Neuronal stem cell (in vitro differentiated cells): ENCODE data around the gene PHKA2.

Source experiments
- DNase-seq: peaks from one replicate; pipeline ENCODE4 v3.0.0-alpha.2; 2013; ENCODE audit warnings: low spot score
- H2AFZ ChIP-seq: one replicate; pipeline ENCODE4 v1.6.1; 2013; ENCODE audit warnings: mild to moderate bottlenecking, low read length, inconsistent platforms
- H2AK5ac ChIP-seq: 2 replicates; pipeline ENCODE4 v1.6.1; 2013; ENCODE audit warnings: low read depth, mild to moderate bottlenecking, inconsistent platforms, low read length, moderate library complexity, mixed read lengths
- H2BK120ac ChIP-seq: 2 replicates; pipeline ENCODE4 v1.6.1; 2013; ENCODE audit warnings: low read depth, mild to moderate bottlenecking, inconsistent platforms, low read length, moderate library complexity, mixed read lengths
- H2BK12ac ChIP-seq: one replicate; pipeline ENCODE4 v1.6.1; 2013; ENCODE audit warnings: low read length, inconsistent platforms
- H2BK15ac ChIP-seq: 2 replicates; pipeline ENCODE4 v1.6.1; 2013; ENCODE audit warnings: mild to moderate bottlenecking, low read length, inconsistent platforms, mixed read lengths
- H2BK5ac ChIP-seq: one replicate; pipeline ENCODE4 v1.6.1; 2013; ENCODE audit warnings: inconsistent platforms, mild to moderate bottlenecking, low read length, moderate library complexity
- H3K14ac ChIP-seq: one replicate; pipeline ENCODE4 v1.6.1; 2013; ENCODE audit warnings: low read length, inconsistent platforms
- H3K18ac ChIP-seq: 2 replicates; pipeline ENCODE4 v1.6.1; 2013; ENCODE audit warnings: low read length, inconsistent platforms
- H3K23ac ChIP-seq: 2 replicates; pipeline ENCODE4 v1.6.1; 2013; ENCODE audit warnings: low read depth, mild to moderate bottlenecking, mixed read lengths, low read length, inconsistent platforms; ENCODE audit not compliant: poor library complexity
- H3K27ac ChIP-seq: replicated peaks from 3 replicates; pipeline ENCODE4 v1.5.1; 2013; ENCODE audit warnings: low read length, inconsistent platforms
- H3K27me3 ChIP-seq, 3 experiments: 2 replicates each; pipeline ENCODE4 v1.6.1; 2013; ENCODE audit warnings: low read length in 3 of 3, mild to moderate bottlenecking in 2 of 3, inconsistent platforms in 1 of 3, low read depth in 1 of 3, mixed read lengths in 1 of 3, moderate library complexity in 1 of 3; ENCODE audit not compliant: control insufficient read depth in 3 of 3, insufficient read depth in 3 of 3
- H3K36me3 ChIP-seq, 2 donors: replicated peaks in 1 of 2; 2 replicates each; pipeline ENCODE4 v1.6.1; 2013; ENCODE audit warnings: low read length in 2 of 2; ENCODE audit not compliant: control insufficient read depth in 2 of 2, insufficient read depth in 2 of 2
- H3K4ac ChIP-seq: 2 replicates; pipeline ENCODE4 v1.6.1; 2013; ENCODE audit warnings: inconsistent platforms, mild to moderate bottlenecking, low read length, moderate library complexity
- H3K4me1 ChIP-seq, 2 donors: 1 replicate in 1 of 2; 2 replicates in 1 of 2; pipeline ENCODE4 v1.6.1; 2013; ENCODE audit warnings: low read length in 2 of 2, low read depth in 1 of 2; ENCODE audit not compliant: control insufficient read depth in 2 of 2, insufficient read depth in 1 of 2
- H3K4me2 ChIP-seq: one replicate; pipeline ENCODE4 v1.6.1; 2013; ENCODE audit warnings: mild to moderate bottlenecking, low read length, inconsistent platforms; ENCODE audit not compliant: insufficient read depth, poor library complexity, severe bottlenecking
- H3K4me3 ChIP-seq, 2 donors: 2 replicates each; pipeline ENCODE4 v1.5.1; 2013; ENCODE audit warnings: low read length in 2 of 2, mild to moderate bottlenecking in 2 of 2, inconsistent platforms in 1 of 2, moderate library complexity in 1 of 2
- H3K79me1 ChIP-seq: one replicate; pipeline ENCODE4 v1.6.1; 2013; ENCODE audit warnings: low read depth, mild to moderate bottlenecking, inconsistent platforms, low read length, moderate library complexity
- H3K9ac ChIP-seq: one replicate; pipeline ENCODE4 v1.6.1; 2013; ENCODE audit warnings: mild to moderate bottlenecking, low read depth, low read length, inconsistent platforms; ENCODE audit not compliant: poor library complexity
- H3K9me3 ChIP-seq, 2 donors: replicated peaks in 1 of 2; 2 replicates each; pipeline versions ENCODE3 to v1.6.1; 2013; ENCODE audit warnings: low read length in 2 of 2, mild to moderate bottlenecking in 2 of 2, inconsistent platforms in 1 of 2, low read depth in 1 of 2, mixed read lengths in 1 of 2, moderate library complexity in 1 of 2; ENCODE audit not compliant: control insufficient read depth in 2 of 2, insufficient read depth in 1 of 2
- H4K8ac ChIP-seq: one replicate; pipeline ENCODE4 v1.6.1; 2013; ENCODE audit warnings: low read depth, mild to moderate bottlenecking, inconsistent platforms, low read length, moderate library complexity
- H4K91ac ChIP-seq: one replicate; pipeline ENCODE4 v1.6.1; 2013; ENCODE audit warnings: low read length, low read depth, mild to moderate bottlenecking, inconsistent platforms; ENCODE audit not compliant: poor library complexity
- WGBS, 2 donors: extraction: QIAGEN DNeasy Blood & Tissue Kit; methylation state at CpG; one replicate each; pipeline ENCODE4 v1.1.7; 2013; ENCODE audit warnings: missing lambda C conversion rate in 2 of 2, mixed read lengths in 1 of 2; ENCODE audit not compliant: insufficient read length in 2 of 2, insufficient replicate concordance in 1 of 2; ENCODE audit errors: extremely low coverage in 2 of 2; 5-methylcytosine and 5-hydroxymethylcytosine counted together

PHKA2 gene

GRCh38 chrX:18871970-18872369, 111.9 kb downstream of the PHKA2 start:
- no peaks in the 10 kb centered on the region for H3K27me3 ChIP-seq
- no peak overlapping the region for H2BK12ac ChIP-seq
- H3K4ac ChIP-seq: no peak overlapping the region
- H3K79me1 ChIP-seq: no peaks in the 10 kb centered on the region
- no peak overlapping the region for H3K4me2 ChIP-seq
- H4K8ac ChIP-seq: no peak overlapping the region
- H2BK120ac ChIP-seq: no peak overlapping the region
- WGBS, 2 donors: no CpG with 5 or more reads among the region's 12 CpGs
- no peaks in the 10 kb centered on the region for H3K4me1 ChIP-seq
- H3K4me3 ChIP-seq: no peak overlapping the region
- H3K9me3 ChIP-seq: no peaks in the 10 kb centered on the region
- no peak overlapping the region for H3K18ac ChIP-seq
- H3K23ac ChIP-seq: no peak overlapping the region
- H3K36me3 ChIP-seq: no peaks in the 10 kb centered on the region
- H4K91ac ChIP-seq: no peak overlapping the region
- H3K27ac ChIP-seq: no peak overlapping the region
- H2AFZ ChIP-seq: no peak overlapping the region
- H3K9ac ChIP-seq: no peak overlapping the region
- H2BK15ac ChIP-seq: no peak overlapping the region
- H3K14ac ChIP-seq: no peak overlapping the region
- H2AK5ac ChIP-seq: no peak overlapping the region
- no peak for DNase-seq
- H2BK5ac ChIP-seq: no peak overlapping the region

DNA sequence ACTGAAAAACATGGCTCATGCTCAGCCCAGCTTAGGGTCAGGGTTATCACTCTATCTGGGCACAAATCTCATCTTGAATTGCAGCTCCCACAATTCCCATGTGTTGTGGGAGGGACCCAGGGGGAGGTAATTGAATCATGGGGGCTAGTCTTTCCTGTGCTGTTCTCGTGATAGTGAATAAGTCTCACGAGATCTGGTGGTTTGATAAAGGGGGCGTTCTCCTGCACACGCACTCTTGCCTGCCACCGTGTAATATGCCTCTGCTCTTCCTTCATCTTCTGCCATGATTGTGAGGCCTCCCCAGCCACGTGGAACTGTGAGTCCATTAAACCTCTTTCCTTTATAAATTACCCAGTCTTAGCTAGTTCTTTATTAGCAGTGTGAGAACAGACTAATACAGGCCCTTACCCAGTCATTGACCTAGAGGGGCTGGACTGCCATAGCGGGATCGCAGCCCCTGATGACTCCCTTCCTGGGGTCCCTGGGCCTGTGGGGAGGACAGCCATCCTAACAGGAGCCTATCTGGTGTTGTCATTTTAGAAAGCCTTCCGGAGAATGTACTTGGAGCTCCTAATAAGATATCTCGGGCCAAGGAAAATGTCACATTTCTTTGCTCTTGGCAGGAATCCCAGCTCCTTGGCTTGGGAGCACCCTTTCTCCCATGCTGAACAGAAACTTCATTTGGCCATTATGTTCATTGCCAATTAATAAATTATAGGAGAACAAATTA, 112.6 kb downstream of the PHKA2 start:
- WGBS, 2 donors: no CpG with 5 or more reads among the region's 10 CpGs
- no peaks in the 10 kb centered on the region for H3K36me3 ChIP-seq
- H2BK15ac ChIP-seq: no peak overlapping the region

DNA sequence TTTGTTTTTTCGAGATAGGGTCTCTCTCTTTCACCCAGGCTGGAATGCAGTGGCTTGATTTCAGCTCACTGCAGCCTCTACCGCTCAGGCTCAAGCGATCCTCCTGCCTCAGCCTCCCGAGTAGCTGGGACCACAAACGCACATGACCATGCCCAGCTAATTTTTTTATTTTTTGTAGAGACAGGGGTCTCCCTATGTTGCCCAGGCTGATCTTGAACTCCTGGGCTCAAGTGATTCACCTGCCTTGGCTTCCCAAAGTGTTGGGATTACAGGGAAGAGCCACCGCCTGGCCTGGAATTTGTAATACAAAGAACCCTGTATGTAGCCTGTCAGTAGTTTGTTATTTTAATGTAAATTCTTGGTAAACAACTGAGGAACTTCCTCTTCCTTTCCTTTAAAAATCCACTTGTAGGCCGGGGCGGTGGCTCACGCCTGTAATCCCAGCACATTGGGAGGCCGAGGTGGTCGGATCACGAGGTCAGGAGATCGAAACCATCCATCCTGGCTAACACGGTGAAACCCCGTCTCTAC, 119.5 kb downstream of the PHKA2 start:
- no peaks in the 10 kb centered on the region for H3K9me3 ChIP-seq
- H3K36me3 ChIP-seq: no peaks in the 10 kb centered on the region
- H3K27me3 ChIP-seq: no peaks in the 10 kb centered on the region
- H4K91ac ChIP-seq: no peak overlapping the region
- H3K4ac ChIP-seq: no peak overlapping the region
- H3K27ac ChIP-seq: no peak overlapping the region
- no peak overlapping the region for H2BK12ac ChIP-seq
- H3K4me2 ChIP-seq: no peak overlapping the region
- H2BK120ac ChIP-seq: no peak overlapping the region
- H4K8ac ChIP-seq: no peak overlapping the region
- no peaks in the 10 kb centered on the region for H3K4me1 ChIP-seq
- H3K4me3 ChIP-seq: no peak overlapping the region
- WGBS, 2 donors: no CpG with 5 or more reads among the region's 15 CpGs
- H3K9ac ChIP-seq: no peak overlapping the region
- no peak overlapping the region for H3K18ac ChIP-seq
- H2BK15ac ChIP-seq: no peak overlapping the region
- no peak overlapping the region for H2BK5ac ChIP-seq
- H3K14ac ChIP-seq: no peak overlapping the region
- H3K79me1 ChIP-seq: no peaks in the 10 kb centered on the region
- DNase-seq: no peak
- no peak overlapping the region for H2AK5ac ChIP-seq
- H3K23ac ChIP-seq: no peak overlapping the region
- H2AFZ ChIP-seq: no peak overlapping the region

More for the DNA sequence above, 112.6 kb downstream of the PHKA2 start:
- Histone ChIP-seq H3K4me2 (no peak overlapping the region), H2BK120ac (no peak overlapping the region), H4K8ac (no peak overlapping the region), H3K9me3 (no peaks in the 10 kb centered on the region), H3K79me1 (no peaks in the 10 kb centered on the region), H3K27me3 (no peaks in the 10 kb centered on the region), H2AFZ (no peak overlapping the region), H2BK5ac (no peak overlapping the region), H3K14ac (no peak overlapping the region), H4K91ac (no peak overlapping the region), H3K9ac (no peak overlapping the region), H3K18ac (no peak overlapping the region), H3K4me3 (no peak overlapping the region), H2BK12ac (no peak overlapping the region), H3K27ac (no peak overlapping the region), H3K4me1 (no peaks in the 10 kb centered on the region), H2AK5ac (no peak overlapping the region), H3K23ac (no peak overlapping the region), H3K4ac (no peak overlapping the region)
- DNase-seq: no peak

- no CpG with 5 or more reads among the region's 5 CpGs for WGBS, 2 donors
- Histone ChIP-seq H3K27ac (no peak overlapping the region), H3K23ac (no peak overlapping the region), H2BK120ac (no peak overlapping the region), H3K27me3 (no peaks in the 10 kb centered on the region), H3K4me1 (no peaks in the 10 kb centered on the region), H3K14ac (no peak overlapping the region), H3K18ac (no peak overlapping the region), H3K4me3 (no peak overlapping the region), H3K9ac (no peak overlapping the region), H3K79me1 (no peaks in the 10 kb centered on the region), H3K36me3 (no peaks in the 10 kb centered on the region), H2BK12ac (no peak overlapping the region), H2AK5ac (no peak overlapping the region), H2BK15ac (no peak overlapping the region), H4K8ac (no peak overlapping the region), H3K4ac (no peak overlapping the region), H2BK5ac (no peak overlapping the region), H3K4me2 (no peak overlapping the region), H4K91ac (no peak overlapping the region), H3K9me3 (no peaks in the 10 kb centered on the region), H2AFZ (no peak overlapping the region)
- DNase-seq: no peak
These were observed 122.4 kb downstream of the PHKA2 start for GRCh38 chrX:18861511-18861910.
